Fibroblast of mammary gland (primary cell): ENCODE data around the gene OR4D10.
"Not testable (repeated sequence)": the region's sequence is repeated elsewhere in the genome, so short reads cannot be mapped to it uniquely, and the experiment has no call there.

ENCODE experiments used
- DNase-seq: peaks from one replicate; pipeline ENCODE4 v3.0.0-alpha.2; 2010; ENCODE audit warnings: low read depth
- H3K4me3 ChIP-seq: 2 replicates; pipeline ENCODE4 v1.5.1; 2011; ENCODE audit warnings: low read depth, mild to moderate bottlenecking, low read length, moderate library complexity; ENCODE audit not compliant: control insufficient read depth
- TF ChIP-seq, protein P1 (sequence below): conservative IDR thresholded peaks from 2 replicates; pipeline ENCODE4 v1.5.1; 2011; ENCODE audit warnings: low read depth, low read length, inconsistent platforms; ENCODE audit not compliant: control insufficient read depth, insufficient read depth

The OR4D10 gene

DNA sequence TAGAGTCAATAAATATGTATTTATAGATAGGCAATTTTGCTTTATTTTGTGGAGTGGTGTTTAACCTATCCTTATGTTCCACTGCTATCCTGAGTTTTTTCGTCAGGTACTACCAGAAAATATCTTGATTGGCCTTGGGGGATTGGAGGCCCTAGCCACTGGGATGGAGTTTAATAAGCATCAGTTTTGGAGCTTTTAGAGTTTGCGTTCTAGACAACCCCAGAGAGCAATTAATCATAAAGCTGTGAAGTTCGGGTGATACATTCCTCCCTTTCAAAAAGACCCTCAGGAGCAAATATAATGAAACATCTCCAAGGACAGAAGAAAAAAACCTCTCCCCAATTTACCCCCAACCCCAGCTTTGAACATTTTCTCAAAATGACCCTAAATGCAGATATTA is 36.9 kb upstream of the OR4D10 start, which contains the start of gene OR5A1:
Gene OR5A1, plus strand, starts transcription at position 301 of the 400 bp plus-strand sequence. CDS start 6,700 bp downstream, outside the sequence.
- no peak within 1 kb of the TSS for H3K4me3 ChIP-seq
- DNase-seq: no peak
- TF ChIP-seq, protein P1, sequence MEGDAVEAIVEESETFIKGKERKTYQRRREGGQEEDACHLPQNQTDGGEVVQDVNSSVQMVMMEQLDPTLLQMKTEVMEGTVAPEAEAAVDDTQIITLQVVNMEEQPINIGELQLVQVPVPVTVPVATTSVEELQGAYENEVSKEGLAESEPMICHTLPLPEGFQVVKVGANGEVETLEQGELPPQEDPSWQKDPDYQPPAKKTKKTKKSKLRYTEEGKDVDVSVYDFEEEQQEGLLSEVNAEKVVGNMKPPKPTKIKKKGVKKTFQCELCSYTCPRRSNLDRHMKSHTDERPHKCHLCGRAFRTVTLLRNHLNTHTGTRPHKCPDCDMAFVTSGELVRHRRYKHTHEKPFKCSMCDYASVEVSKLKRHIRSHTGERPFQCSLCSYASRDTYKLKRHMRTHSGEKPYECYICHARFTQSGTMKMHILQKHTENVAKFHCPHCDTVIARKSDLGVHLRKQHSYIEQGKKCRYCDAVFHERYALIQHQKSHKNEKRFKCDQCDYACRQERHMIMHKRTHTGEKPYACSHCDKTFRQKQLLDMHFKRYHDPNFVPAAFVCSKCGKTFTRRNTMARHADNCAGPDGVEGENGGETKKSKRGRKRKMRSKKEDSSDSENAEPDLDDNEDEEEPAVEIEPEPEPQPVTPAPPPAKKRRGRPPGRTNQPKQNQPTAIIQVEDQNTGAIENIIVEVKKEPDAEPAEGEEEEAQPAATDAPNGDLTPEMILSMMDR: no peak

DNA sequence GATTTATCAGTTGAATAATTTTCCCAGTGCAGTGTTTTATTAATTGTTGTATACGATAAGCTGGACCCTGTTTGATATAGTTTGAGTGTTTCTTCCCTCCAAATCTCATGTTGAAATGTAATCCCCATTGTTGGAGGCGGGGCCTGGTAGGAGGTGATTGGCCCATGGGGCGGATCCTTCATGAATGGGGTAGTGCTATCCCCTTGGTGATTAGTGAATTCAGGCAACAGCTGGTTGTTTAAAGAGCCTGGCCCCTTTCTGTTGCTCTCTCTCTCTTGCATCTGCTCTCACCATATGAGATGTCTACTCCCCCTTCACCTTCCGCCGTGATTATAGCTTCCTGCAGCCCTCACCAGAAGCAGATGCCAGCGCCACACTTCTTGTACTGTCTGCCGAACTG is 35.3 kb upstream of the OR4D10 start:
- no peak for DNase-seq
- TF ChIP-seq, protein P1: no peak
- H3K4me3 ChIP-seq: no peak overlapping the region

DNA sequence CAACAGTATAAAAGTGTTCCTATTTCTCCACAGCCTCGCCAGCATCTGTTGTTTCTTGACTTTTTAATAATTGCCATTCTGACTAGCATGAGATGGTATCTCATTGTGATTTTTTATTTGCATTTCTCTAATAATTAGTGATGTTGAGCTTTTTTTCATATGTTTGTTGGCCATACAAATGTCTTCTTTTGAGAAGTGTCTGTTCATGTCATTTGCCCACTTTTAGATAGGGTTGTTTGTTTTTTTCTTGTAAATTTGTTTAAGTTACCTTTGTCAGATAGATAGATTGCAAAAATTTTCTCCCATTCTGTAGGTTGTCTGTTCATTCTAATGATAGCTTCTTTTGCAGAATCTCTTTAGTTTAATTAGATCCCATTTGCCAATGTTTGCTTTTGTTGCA is 27.5 kb upstream of the OR4D10 start:
- DNase-seq, H3K4me3 ChIP-seq: not testable (repeated sequence)

DNA sequence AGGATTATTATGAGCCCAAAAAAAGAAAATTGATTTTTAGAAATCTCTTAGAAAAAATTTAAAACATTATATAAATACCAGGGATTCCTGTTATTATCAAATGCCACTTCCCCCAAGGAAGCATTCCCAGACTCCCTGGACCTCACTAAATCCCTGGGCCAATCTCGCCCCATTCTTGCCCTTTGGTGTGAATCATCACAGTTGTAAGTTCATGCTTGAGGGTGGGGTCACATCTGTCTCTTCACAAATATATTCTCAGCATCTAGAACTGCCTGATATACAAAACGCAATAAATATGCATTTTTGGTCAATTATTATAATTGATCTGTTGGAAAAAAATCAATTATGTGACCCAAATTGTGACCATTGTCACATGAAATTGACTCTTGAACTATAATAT is 24.6 kb upstream of the OR4D10 start:
- DNase-seq: no peak
- TF ChIP-seq, protein P1: no peak
- H3K4me3 ChIP-seq: no peak overlapping the region

DNA sequence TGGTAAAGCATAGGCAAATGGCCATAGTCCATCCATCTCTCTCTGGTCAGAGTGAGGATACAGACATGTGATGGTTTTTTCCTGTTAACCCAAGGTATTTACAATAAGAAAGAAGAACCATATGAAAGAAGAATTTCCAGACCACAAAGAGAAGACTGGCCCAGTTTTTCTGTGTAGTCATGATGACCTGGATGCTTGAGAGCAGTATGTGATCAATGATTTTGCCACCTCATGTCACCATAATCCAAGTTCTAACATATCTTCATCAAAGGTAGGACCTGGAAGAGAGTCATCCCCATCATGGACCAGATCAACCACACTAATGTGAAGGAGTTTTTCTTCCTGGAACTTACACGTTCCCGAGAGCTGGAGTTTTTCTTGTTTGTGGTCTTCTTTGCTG is 16.5 kb upstream of the OR4D10 start, which contains the start of gene OR4D6:
Gene OR4D6, plus strand, starts transcription at position 301 of the 400 bp plus-strand sequence. Its CDS starts 0 bp downstream, at position 301.
- no peak for DNase-seq
- TF ChIP-seq, protein P1: no peak
- H3K4me3 ChIP-seq: no peak within 1 kb of the TSS

DNA sequence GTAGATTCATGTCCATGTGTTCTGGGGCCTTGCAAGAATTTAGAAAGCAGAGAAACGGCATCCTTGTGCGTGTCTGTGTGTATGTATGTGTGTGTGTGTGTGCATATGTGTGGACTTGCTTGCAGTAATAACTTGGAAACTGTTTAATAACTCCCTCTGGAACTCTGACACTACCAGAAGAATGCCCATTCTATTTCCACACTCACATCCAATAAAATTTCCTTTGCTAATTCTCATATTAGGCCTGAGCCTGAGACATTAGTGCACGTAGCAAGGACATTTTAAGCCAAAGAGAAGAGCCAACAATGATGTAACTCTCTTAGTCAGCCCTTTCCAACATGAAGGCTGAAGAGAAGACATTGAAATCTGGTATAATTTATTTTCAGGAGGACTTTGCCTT is 13.2 kb upstream of the OR4D10 start:
- TF ChIP-seq, protein P1: no peak
- DNase-seq: no peak
- no peak overlapping the region for H3K4me3 ChIP-seq

DNA sequence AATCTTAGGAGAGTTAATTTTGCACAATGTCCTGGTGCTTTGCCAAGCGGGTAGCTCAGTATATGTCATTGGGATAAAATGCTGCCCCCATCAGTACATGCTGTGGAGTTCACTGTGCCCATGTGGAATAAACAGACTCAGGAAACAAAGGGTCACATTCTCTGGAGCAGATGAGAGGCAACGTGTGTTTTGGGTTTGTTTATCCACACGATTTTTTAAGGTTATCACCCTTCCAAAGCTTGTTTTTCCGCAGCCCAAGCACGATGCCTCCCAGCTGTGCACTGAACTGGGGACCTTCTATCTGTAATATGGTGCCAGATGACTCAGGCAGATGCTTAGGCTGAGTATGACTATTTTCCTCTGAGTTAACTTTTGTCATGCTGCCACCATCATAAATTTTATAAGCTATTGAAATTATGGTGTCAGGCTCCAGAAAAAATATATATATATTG is 9.9 kb upstream of the OR4D10 start:
- peak; percentile 53 for DNase-seq
- H3K4me3 ChIP-seq: no peak overlapping the region
- TF ChIP-seq, protein P1: no peak
